Endothelial cell (in vitro differentiated cells): ENCODE measurements around the gene MICB. TPM values are rescaled to one million over a fixed set of nuclear protein-coding genes. Genes with fewer than 3 reads are reported as not detected.
"Not testable (repeated sequence)": the region's sequence is repeated elsewhere in the genome, so short reads cannot be mapped to it uniquely, and the experiment has no call there.

ENCODE experiments used
- DNase-seq: peaks from one replicate; pipeline ENCODE4 v3.0.0; 2021; ENCODE audit warnings: low spot score
- H3K27ac Mint-ChIP-seq: one replicate; pipeline ENCODE4 v1.8.0; 2021; ENCODE audit warnings: mixed read lengths, inconsistent platforms; ENCODE audit not compliant: unreplicated experiment
- H3K27me3 Mint-ChIP-seq: one replicate; pipeline ENCODE4 v1.8.0; 2021; ENCODE audit warnings: mild to moderate bottlenecking, moderate library complexity, mixed read lengths, inconsistent platforms; ENCODE audit not compliant: unreplicated experiment
- H3K36me3 Mint-ChIP-seq: one replicate; pipeline ENCODE4 v1.8.0; 2021; ENCODE audit warnings: mild to moderate bottlenecking, low read depth, mixed read lengths, inconsistent platforms; ENCODE audit not compliant: unreplicated experiment
- H3K4me1 Mint-ChIP-seq: one replicate; pipeline ENCODE4 v1.8.0; 2021; ENCODE audit warnings: mild to moderate bottlenecking, mixed read lengths, inconsistent platforms; ENCODE audit not compliant: unreplicated experiment
- H3K4me3 Mint-ChIP-seq: one replicate; pipeline ENCODE4 v1.8.0; 2021; ENCODE audit warnings: mild to moderate bottlenecking, mixed read lengths, inconsistent platforms; ENCODE audit not compliant: unreplicated experiment
- H3K9me3 Mint-ChIP-seq: one replicate; pipeline ENCODE4 v1.8.0; 2021; ENCODE audit warnings: mixed read lengths, inconsistent platforms; ENCODE audit not compliant: unreplicated experiment
- CTCF ChIP-seq: fragments of 200-600 bp; sonication (generic); IDR thresholded peaks from one replicate; pipeline ENCODE4 v1.5.0; 2021; ENCODE audit warnings: antibody characterized with exemption; ENCODE audit not compliant: unreplicated experiment
- total RNA-seq: library from RNA; stranded (reverse); fragmentation: NEBNext Ultra II Directional; extraction: Animal tissue kit (Norgen Biotek cat#: 25700); gene quantifications from one replicate; pipeline ENCODE4 v1.2.1, GENCODE V29; 2021; ENCODE audit not compliant: unreplicated experiment

The MICB gene
- total RNA-seq, 1 donor from 2014 or later = 3.6 TPM

GRCh38 chr6:31489086-31489485, 8.9 kb upstream of the MICB start:
- H3K27ac Mint-ChIP-seq = no peak overlapping the region
- H3K4me1 Mint-ChIP-seq = peaks cover 15% of the 10 kb centered on the region
- no peaks in the 10 kb centered on the region for H3K36me3 Mint-ChIP-seq

GRCh38 chr6:31490115-31490873, 7.7 kb upstream of the MICB start:
- Mint-ChIP-seq H3K36me3 (no peaks in the 10 kb centered on the region), H3K27me3 (peaks cover 3% of the 10 kb centered on the region), H3K9me3 (no peaks in the 10 kb centered on the region), H3K4me3 (peak overlapping the region; percentile 15), H3K27ac (no peak overlapping the region), H3K4me1 (peaks cover 15% of the 10 kb centered on the region)
- TF ChIP-seq CTCF = no peak
- no peak for DNase-seq

More at GRCh38 chr6:31489086-31489485, 8.9 kb upstream of the MICB start:
- H3K27me3 Mint-ChIP-seq = peaks cover 3% of the 10 kb centered on the region
- H3K4me3 Mint-ChIP-seq = no peak overlapping the region
- H3K9me3 Mint-ChIP-seq = no peaks in the 10 kb centered on the region
- DNase-seq = no peak
- no peak for TF ChIP-seq CTCF

- Mint-ChIP-seq H3K4me1 (peaks cover 23% of the 10 kb centered on the region), H3K4me3 (peak overlapping the region; percentile 87)
- not testable (repeated sequence) for H3K9me3 Mint-ChIP-seq, H3K27ac Mint-ChIP-seq, H3K36me3 Mint-ChIP-seq, DNase-seq, H3K27me3 Mint-ChIP-seq
These were observed 4.4 kb upstream of the MICB start for GRCh38 chr6:31493550-31493874.

GRCh38 chr6:31493875-31494694, 3.9 kb upstream of the MICB start:
- peak overlapping the region; percentile 87 for H3K4me3 Mint-ChIP-seq
- peaks cover 23% of the 10 kb centered on the region for H3K4me1 Mint-ChIP-seq
- DNase-seq = peak; percentile 78
- no peak overlapping the region for H3K27ac Mint-ChIP-seq
- peaks cover 11% of the 10 kb centered on the region for H3K27me3 Mint-ChIP-seq
- peak; percentile 45 for TF ChIP-seq CTCF
- H3K36me3 Mint-ChIP-seq = no peaks in the 10 kb centered on the region
- no peaks in the 10 kb centered on the region for H3K9me3 Mint-ChIP-seq

- Mint-ChIP-seq H3K9me3 (no peaks in the 10 kb centered on the region), H3K4me1 (peaks cover 8% of the 10 kb centered on the region), H3K36me3 (no peaks in the 10 kb centered on the region), H3K4me3 (peak overlapping the region; percentile 47), H3K27me3 (peaks cover 11% of the 10 kb centered on the region), H3K27ac (no peak overlapping the region)
- no peak for DNase-seq
- TF ChIP-seq CTCF = no peak
These were observed 2.4 kb upstream of the MICB start for GRCh38 chr6:31495580-31495979.

GRCh38 chr6:31496826-31497225, 1.1 kb upstream of the MICB start:
- H3K4me1 Mint-ChIP-seq, DNase-seq, H3K9me3 Mint-ChIP-seq, H3K27ac Mint-ChIP-seq, H3K36me3 Mint-ChIP-seq: not testable (repeated sequence)
- peaks cover 11% of the 10 kb centered on the region for H3K27me3 Mint-ChIP-seq
- peak overlapping the region; percentile 92 for H3K4me3 Mint-ChIP-seq
